Kidney (tissue), 22 donors: ENCODE results near the gene MYL6B. TPM values are rescaled to one million over a fixed set of nuclear protein-coding genes. Genes with fewer than 3 reads are reported as not detected.

Experiments
- DNase-seq, 5 donors: peaks; one replicate each; pipeline ENCODE4 v3.0.0-alpha.2; 2013 to 2020
- FAIRE-seq: peaks from 2 replicates; lab custom pipeline; 2012; peaks lifted over from hg19 to GRCh38; lab: Jason Lieb, UNC
- H3K27ac ChIP-seq, 2 donors: one replicate each; pipeline ENCODE4 v1.7.0; 2013; ENCODE audit warnings: low read depth in 2 of 2, low read length in 2 of 2, inconsistent platforms in 1 of 2
- H3K27me3 ChIP-seq: one replicate; pipeline ENCODE4 v1.7.1; 2013; ENCODE audit warnings: low read length, inconsistent platforms; ENCODE audit not compliant: control insufficient read depth, insufficient read depth
- H3K36me3 ChIP-seq, 3 donors: one replicate each; pipeline versions ENCODE4 v1.7.0 to v1.7.1; 2013; ENCODE audit warnings: low read length in 3 of 3, control low read depth in 1 of 3, inconsistent platforms in 1 of 3; ENCODE audit not compliant: insufficient read depth in 3 of 3, control insufficient read depth in 2 of 3
- H3K4me1 ChIP-seq, 3 donors: one replicate each; pipeline versions ENCODE4 v1.7.0 to v1.7.1; 2013; ENCODE audit warnings: low read length in 3 of 3, inconsistent platforms in 1 of 3, low read depth in 1 of 3; ENCODE audit not compliant: control insufficient read depth in 2 of 3, insufficient read depth in 2 of 3
- H3K4me3 ChIP-seq, 3 donors: one replicate each; pipeline versions ENCODE4 v1.7.0 to v1.8.1; 2013; ENCODE audit warnings: low read length in 3 of 3, control low read depth in 1 of 3, inconsistent platforms in 1 of 3
- H3K9ac ChIP-seq, 3 donors: one replicate each; pipeline versions ENCODE4 v1.7.0 to v1.7.1; 2013; ENCODE audit warnings: low read length in 3 of 3, control low read depth in 1 of 3, inconsistent platforms in 1 of 3
- H3K9me3 ChIP-seq, 3 donors: one replicate each; pipeline versions ENCODE4 v1.7.0 to v1.7.1; 2013; ENCODE audit warnings: low read length in 3 of 3, control low read depth in 1 of 3, inconsistent platforms in 1 of 3; ENCODE audit not compliant: control insufficient read depth in 2 of 3, insufficient read depth in 1 of 3
- CTCF ChIP-seq: IDR thresholded peaks from 3 replicates; pipeline ENCODE4 v1.5.1; 2012; ENCODE audit warnings: mild to moderate bottlenecking, moderate library complexity, borderline replicate concordance; ENCODE audit not compliant: insufficient read depth; ENCODE audit errors: extremely low read depth
- intact Hi-C: fragments of 100-400 bp; cut with DNase I; formaldehyde crosslinking; loops from one replicate; pipeline ENCODE4 v1.11.1; 2022
- long read RNA-seq, 10 donors: library from polyadenylated mRNA in 1 of 10; unstranded in 1 of 10; transcript quantifications; one replicate each; pipeline ENCODE4 v2.0.0 and lab custom pipeline, GENCODE V29; 2021 to 2026
- polyA plus RNA-seq: library from polyadenylated mRNA; stranded (reverse); fragments of 350-450 nt; fragmentation: Illumina TruSeq; extraction: RNeasy Lipid Tissue Mini Kit (QIAGEN cat#74804); gene quantifications from one replicate; pipeline ENCODE4 v1.2.3, GENCODE V29; 2014; ENCODE audit warnings: low read depth, low replicate concordance; ENCODE audit not compliant: insufficient read depth
- total RNA-seq: library from RNA; stranded (reverse); fragmentation: NEBNext Ultra II Directional; extraction: Animal tissue kit (Norgen Biotek cat#: 25700); gene quantifications from one replicate; pipeline ENCODE4 v1.2.1, GENCODE V29; 2021
- donor health status: control.
- donor health status: control.
- donor health status: control.
- donor health status: control.
- donor health status: control.
- donor health status: DM: yes; HTN: yes; CAD: no.
- donor health status: Normal renal cell carcinoma (clear cell type).

Gene MYL6B
- total RNA-seq: 48.2 TPM
- 142 TPM for polyA plus RNA-seq
- long read RNA-seq, donor 1, transcript MYL6B-208 (3 exons, 322 nt): major isoform, 20 of 96 reads
- long read RNA-seq, donor 1, transcript MYL6B-202 (2 exons, 887 nt): minor isoform, 5 of 96 reads
- long read RNA-seq, donor 1, partial matches to known transcripts: 46 of 96 reads
- long read RNA-seq, donor 1, other reads (novel, unspliced or antisense): 22 of 96 reads
- long read RNA-seq, donor 2, transcript MYL6B-202 (2 exons, 887 nt): minor isoform, 5 of 99 reads
- long read RNA-seq, donor 2, transcript MYL6B-208 (3 exons, 322 nt): major isoform, 14 of 99 reads
- long read RNA-seq, donor 2, partial matches to known transcripts: 49 of 99 reads
- long read RNA-seq, donor 2, other reads (novel, unspliced or antisense): 27 of 99 reads
- long read RNA-seq, donor 3, transcript MYL6B-208 (3 exons, 322 nt): major isoform, 26 of 124 reads
- long read RNA-seq, donor 3, transcript MYL6B-202 (2 exons, 887 nt): minor isoform, 7 of 124 reads
- long read RNA-seq, donor 3, partial matches to known transcripts: 54 of 124 reads
- long read RNA-seq, donor 3, other reads (novel, unspliced or antisense): 32 of 124 reads
- long read RNA-seq, donor 4, transcript MYL6B-208 (3 exons, 322 nt): major isoform, 8 of 88 reads
- long read RNA-seq, donor 4, partial matches to known transcripts: 56 of 88 reads
- long read RNA-seq, donor 4, other reads (novel, unspliced or antisense): 20 of 88 reads
- long read RNA-seq, donor 5, partial matches to known transcripts: 0 of 2 reads
- long read RNA-seq, donor 5, other reads (novel, unspliced or antisense): 0 of 2 reads
- long read RNA-seq, donor 6, transcript MYL6B-202 (2 exons, 887 nt): minor isoform, 7 of 155 reads
- long read RNA-seq, donor 6, transcript MYL6B-208 (3 exons, 322 nt): major isoform, 56 of 155 reads
- long read RNA-seq, donor 6, partial matches to known transcripts: 34 of 155 reads
- long read RNA-seq, donor 6, other reads (novel, unspliced or antisense): 51 of 155 reads
- long read RNA-seq, donor 7, transcript MYL6B-208 (3 exons, 322 nt): major isoform, 7 of 21 reads
- long read RNA-seq, donor 7, partial matches to known transcripts: 2 of 21 reads
- long read RNA-seq, donor 7, other reads (novel, unspliced or antisense): 12 of 21 reads
- long read RNA-seq, donor 8, transcript MYL6B-208 (3 exons, 322 nt): major isoform, 16 of 94 reads
- long read RNA-seq, donor 8, partial matches to known transcripts: 55 of 94 reads
- long read RNA-seq, donor 8, other reads (novel, unspliced or antisense): 19 of 94 reads
- long read RNA-seq, donor 9, transcript MYL6B-208 (3 exons, 322 nt): major isoform, 6 of 40 reads
- long read RNA-seq, donor 9, partial matches to known transcripts: 14 of 40 reads
- long read RNA-seq, donor 9, other reads (novel, unspliced or antisense): 16 of 40 reads
- long read RNA-seq, donor 10, transcript MYL6B-208 (3 exons, 322 nt): major isoform, 15 of 478 reads
- long read RNA-seq, donor 10, partial matches to known transcripts: 397 of 478 reads
- long read RNA-seq, donor 10, other reads (novel, unspliced or antisense): 58 of 478 reads

DNA sequence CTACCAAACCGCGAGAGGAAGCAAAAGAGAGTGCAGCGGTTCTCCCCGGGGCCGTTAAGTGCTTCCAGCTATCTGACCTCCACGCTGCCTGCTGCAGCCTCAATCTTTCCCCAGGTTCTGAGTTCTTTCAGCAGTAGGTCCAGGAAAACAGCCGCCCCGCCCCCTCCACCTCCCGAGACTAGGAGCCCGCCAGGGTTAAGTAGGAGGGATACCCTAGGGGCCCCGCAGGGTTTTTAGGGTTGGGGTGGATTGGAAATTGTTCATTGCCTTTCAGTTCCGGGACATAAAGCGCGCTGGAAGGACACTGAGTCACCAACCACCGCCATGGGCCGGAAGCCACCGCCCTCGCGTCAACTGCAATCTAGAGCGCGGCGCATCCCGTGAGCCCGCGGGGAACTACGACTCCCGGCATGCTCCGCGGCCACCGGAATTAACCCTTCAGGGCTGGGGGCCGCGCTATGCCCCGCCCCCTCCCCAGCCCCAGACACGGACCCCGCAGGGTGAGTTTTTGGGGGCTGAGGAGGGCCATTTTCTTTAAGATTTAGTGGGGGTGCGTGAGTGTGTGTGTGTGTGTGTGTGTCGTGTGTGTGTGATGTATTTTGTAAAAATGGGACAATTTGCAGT lies at the start of gene MYL6B:
TSS of gene MYL6B (plus strand) at position 456 of the 624 bp plus-strand sequence. CDS start 1,332 bp downstream, outside the sequence.
- TF ChIP-seq CTCF: no peak
- no peaks in the 10 kb centered on the region for H3K27me3 ChIP-seq
- peaks cover 0 to 16% (median 10%) of the 10 kb centered on the region in 3 donors for H3K4me1 ChIP-seq
- H3K36me3 ChIP-seq: peaks cover 0 to 2% (median 0%) of the 10 kb centered on the region in 3 donors
- intact Hi-C loops: no loop called here
- H3K4me3 ChIP-seq: peak within 1 kb of the TSS; percentile 80 to 92 (median 82)
- peak within 1 kb of the TSS; percentile 68 to 93 (median 83) for H3K9ac ChIP-seq
- no peak for FAIRE-seq
- DNase-seq: peak; percentile 92 to 98 (median 95)
- no peaks in the 10 kb centered on the region for H3K9me3 ChIP-seq
- H3K27ac ChIP-seq: peak within 1 kb of the TSS; percentile 87 to 91

- H3K36me3 ChIP-seq: peaks cover 3 to 39% (median 27%) of the 10 kb centered on the region in 3 donors
- H3K9me3 ChIP-seq: no peaks in the 10 kb centered on the region
- H3K27me3 ChIP-seq: no peaks in the 10 kb centered on the region
- H3K4me3 ChIP-seq: no peak overlapping the region
- H3K27ac ChIP-seq: no peak overlapping the region
- DNase-seq: no peak
- intact Hi-C loops: no loop called here
- no peak overlapping the region for H3K9ac ChIP-seq
- FAIRE-seq: no peak
- no peak for TF ChIP-seq CTCF
- H3K4me1 ChIP-seq: peaks cover 0 to 15% (median 10%) of the 10 kb centered on the region in 3 donors
Observed at GRCh38 chr12:56102683-56103065, 49.7 kb upstream of the MYL6B start.
